Femur (tissue), 1 donor: ENCODE measurements around the gene HFM1.

Experiments
- DNase-seq: peaks from one replicate; pipeline ENCODE4 v3.0.0-alpha.2; 2017

Gene HFM1

DNA sequence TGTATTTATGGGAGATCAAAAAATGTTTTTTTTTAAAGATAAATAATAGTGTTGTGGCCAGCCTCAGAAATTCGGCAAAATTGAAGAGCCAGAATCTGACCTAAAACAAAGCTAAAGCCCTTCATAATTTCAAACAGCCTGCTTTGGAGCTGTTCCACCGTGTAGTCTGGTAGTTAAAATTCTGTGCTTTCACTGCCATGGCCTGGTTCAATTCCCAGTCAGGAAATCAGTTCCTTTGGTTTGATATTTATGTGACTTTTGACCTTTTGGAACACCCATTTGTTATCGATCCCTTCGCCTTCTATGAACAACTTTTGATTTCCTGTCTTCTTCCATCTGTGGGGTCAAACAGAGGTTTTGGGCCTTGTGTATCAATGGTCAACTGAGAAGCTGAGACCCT, 179.8 kb downstream of the HFM1 start:
- DNase-seq = no peak

DNA sequence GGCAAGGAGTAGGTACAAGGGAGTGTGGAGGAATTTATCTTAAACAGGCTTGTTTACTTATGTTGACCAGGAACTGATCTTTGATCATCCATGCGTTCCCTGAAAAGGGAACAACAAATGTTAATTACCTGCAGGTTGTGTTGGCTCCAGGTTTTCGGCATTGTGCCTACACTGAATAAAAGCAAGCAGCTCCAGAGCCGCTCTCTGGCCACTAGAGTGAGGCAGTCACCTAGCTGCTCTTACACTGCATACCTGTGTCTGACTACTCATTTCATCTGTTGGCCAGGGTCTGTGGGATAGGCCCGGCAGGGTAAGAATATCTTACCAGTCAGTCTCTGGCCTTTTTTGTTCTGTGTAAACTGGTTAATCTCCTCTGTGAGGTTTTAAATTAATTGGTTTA, 183.6 kb downstream of the HFM1 start:
- DNase-seq = no peak

DNA sequence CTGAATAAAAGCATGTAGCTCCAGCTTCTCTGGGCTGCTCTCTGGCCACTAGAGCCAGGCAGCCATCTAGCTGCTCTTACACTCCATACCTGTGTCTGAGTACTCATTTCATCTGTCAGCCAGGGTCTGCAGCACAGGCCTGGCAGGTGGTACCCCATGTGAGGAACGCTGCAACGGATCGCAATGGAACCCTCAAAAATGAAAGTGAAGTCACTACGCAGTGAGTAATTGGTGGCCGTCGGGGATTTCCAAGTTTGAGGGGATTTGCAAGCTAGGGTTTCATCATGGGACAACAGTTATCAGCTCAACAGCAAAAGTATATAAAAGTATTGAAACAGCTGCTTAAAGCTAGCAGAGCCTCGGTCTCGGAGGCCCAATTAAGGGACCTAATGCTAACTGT, 186.7 kb downstream of the HFM1 start:
- DNase-seq = no peak
